HG03575 (cell line): Measurements from ENCODE around the gene GPR82.
A peak's percentile ranks its signal among the peaks of the same experiment; 100 is the strongest.
"Not testable (repeated sequence)": the region's sequence is repeated elsewhere in the genome, so short reads cannot be mapped to it uniquely, and the experiment has no call there.

Experiments used
- ATAC-seq: cut with Tn5 transposase; IDR thresholded peaks from one replicate; pipeline ENCODE4 v1.9.1; 2021; ENCODE audit not compliant: unreplicated experiment, insufficient number of reproducible peaks, low FRiP score; ENCODE audit errors: extremely low read depth

GPR82 gene

GRCh38 chrX:41716767-41717473 is 7.1 kb upstream of the GPR82 start:
- no peak for ATAC-seq

DNA sequence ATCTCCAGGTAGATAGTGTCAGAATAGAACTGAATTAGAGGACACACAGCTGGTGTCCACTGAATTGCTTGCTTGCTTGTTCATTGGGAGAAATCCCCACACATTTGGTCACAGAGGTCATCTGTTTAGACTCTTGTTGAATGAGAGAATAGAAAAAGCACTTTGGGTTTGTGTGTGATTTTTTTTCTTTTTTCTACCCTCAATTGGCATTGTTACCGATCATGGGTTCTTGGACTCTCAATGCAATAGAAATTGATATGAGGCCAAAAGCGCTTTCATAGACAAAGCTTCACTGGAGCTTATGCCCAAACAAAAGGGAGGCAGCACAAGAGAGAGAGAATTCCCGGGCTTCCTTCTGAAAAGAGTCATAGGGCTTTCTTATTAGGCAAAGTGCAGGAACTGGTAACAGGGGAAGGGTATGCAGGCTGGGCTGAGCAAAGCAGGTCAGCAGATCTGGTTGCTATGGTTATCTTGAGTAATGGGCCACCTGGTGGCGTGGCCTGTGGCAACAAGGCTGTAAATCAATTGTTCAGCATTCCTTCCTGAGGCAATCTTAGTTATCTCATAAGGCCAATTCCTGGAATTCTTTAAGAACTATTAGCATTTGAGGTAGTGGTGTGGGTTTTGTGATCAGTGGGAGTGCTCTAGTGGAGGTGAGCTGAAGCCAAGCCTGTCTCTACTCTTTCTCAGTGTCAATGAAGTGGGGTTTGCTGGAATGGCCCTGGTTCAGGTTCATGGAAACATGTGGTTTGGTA is 5.3 kb upstream of the GPR82 start:
- no peak for ATAC-seq

DNA sequence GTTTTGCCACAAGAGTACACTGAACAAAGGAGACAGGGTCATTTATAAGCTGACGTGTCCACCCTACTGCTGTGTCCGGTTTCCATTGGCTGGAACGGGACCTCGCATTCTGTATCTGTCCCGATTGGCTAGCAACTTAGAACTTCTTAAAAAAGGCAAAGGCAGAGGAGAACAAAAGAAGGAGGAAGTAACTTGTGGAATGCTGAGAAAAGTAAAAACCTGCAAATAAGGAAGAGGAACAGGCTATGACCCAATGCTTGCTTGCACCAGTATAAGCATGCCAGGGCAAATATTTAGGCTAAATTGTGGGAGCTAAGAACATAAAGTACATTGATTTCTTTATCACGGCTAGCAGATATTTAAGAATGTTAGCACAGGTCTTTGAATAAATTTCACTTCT is 4.4 kb upstream of the GPR82 start:
- not testable (repeated sequence) for ATAC-seq

DNA sequence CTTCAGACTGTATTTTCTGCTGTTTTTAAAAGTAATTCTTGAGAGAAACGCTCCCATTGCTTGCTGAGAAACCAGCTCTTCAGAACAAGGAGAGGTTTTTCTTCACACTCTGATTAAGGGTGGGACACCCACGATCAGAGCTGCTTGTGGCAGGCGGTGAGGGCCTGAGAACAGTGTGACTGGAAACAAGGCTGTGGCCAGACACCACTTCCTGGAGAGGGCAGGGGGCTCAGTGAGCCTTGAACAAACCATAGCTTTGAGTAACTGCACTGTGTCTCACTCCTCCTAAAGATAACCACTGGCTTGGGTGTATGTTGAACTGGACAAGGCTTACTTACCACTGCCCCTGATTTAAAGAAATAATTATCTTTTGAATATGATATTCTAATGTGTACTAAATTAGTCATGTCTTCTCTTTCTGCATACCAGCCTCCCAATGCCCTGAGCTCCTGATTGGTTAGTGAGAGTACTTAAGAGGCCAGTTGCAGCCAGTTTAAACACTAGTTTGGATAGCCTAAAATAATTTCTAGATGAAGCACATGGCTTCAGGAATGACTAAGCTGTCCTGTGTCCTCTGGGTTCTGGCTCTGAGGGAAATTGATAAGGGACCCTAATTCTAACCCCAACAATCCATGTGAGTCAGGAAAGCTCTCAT is 3.7 kb upstream of the GPR82 start:
- peak; percentile 66 for ATAC-seq

DNA sequence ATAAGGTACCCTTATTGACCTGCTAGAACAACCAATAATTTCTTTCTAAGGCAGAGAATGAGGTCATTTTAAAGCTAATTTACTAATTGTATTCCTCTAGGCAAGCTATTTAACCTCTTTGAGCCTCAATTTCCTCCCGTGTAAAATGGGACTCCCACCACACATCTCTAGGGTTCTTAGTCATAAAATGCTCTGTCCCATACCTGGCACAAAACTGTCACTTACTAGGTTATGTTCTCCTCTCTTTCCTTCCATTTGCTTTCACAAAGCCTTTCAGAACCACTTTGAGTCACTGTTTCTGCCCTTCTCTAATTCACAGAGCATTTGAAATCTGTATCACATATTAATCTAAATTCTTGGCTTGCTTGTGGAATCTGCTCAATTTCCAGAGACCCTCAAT is 2.4 kb upstream of the GPR82 start:
- ATAC-seq = no peak

- no peak for ATAC-seq
Measured at GRCh38 chrX:41722214-41722613, 1.8 kb upstream of the GPR82 start.

- no peak for ATAC-seq
Measured at GRCh38 chrX:41722816-41723618, 964 bp upstream of the GPR82 start.

DNA sequence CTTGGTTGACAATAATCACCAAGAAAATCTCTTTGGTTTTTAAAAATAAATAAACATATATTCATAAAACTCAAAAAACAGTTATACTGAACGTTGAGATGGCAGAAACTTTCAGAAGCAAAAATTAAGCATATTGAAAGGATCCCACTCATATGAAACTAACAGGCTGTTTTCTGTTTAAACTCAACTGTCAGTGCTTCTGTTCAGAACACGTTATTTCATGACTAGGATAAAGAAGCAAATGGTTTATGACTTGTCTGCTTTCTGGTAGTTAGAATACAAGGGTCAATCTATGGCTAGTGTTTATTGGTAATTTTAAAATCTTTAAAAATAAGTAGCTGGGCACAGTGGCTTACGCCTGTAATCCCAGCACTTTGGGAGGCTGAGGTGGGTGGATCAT is 4.1 kb downstream of the GPR82 start:
- ATAC-seq = no peak

- ATAC-seq = no peak
Measured at GRCh38 chrX:41730081-41730480, 6.1 kb downstream of the GPR82 start.

DNA sequence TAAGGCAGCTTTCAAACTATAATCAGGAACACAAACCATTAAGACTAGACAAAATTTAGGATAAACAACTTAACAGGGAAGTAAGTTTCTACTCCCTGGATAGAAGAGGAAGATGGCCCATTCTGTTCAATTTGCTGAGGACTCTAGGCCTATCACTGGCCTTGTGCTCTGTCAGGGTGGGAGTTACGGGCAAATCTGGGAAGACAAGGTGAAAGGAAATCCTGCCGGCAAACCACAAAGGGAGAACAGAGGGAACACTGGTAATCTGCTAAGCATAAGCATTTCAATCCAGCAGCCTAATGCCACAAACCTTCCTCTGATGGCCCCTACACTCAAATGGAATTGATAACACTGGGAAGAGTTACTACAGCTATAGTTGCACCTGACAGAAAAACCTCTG is 8.3 kb downstream of the GPR82 start:
- ATAC-seq = no peak

DNA sequence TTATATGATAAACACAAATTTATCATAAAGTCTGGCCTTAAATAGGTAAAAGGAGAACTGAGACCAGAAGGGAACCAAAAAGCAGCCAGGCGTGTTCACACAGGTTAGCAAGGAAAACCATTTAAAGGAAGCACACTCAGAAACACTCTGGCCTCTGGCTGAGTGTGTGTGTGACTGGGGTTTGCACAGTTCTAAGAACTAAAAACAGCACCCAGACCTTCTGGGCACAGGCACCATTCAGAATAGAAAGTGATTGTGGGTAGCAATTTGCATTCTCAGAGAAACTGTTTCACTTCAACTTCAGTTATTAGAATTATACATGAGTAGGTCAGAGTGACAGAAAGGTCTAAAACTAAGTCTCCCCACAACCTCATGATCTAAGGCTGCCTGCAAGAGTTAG is 10.0 kb downstream of the GPR82 start:
- peak; percentile 92 for ATAC-seq

DNA sequence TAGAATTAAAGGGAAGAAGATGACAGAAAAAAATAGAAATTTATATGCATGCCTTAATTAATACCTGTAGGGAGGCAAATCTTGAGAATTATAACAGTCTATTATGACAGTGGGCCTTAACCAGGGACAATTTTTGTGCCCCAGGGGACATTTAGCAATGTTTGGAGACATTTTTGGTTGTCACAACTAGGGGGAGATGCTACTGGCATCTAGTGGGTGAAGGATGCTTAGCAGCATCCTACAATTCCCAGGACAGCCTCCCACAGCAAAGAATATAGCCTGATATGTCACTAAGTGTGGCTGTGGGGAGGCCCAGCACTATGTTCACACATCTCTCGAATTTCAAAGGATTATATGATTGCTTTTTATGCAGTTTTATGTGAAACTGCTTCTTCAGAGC is 10.5 kb downstream of the GPR82 start:
- no peak for ATAC-seq

GRCh38 chrX:41737065-41737464 is 13.1 kb downstream of the GPR82 start:
- no peak for ATAC-seq

GRCh38 chrX:41739871-41740270 is 15.9 kb downstream of the GPR82 start:
- no peak for ATAC-seq

DNA sequence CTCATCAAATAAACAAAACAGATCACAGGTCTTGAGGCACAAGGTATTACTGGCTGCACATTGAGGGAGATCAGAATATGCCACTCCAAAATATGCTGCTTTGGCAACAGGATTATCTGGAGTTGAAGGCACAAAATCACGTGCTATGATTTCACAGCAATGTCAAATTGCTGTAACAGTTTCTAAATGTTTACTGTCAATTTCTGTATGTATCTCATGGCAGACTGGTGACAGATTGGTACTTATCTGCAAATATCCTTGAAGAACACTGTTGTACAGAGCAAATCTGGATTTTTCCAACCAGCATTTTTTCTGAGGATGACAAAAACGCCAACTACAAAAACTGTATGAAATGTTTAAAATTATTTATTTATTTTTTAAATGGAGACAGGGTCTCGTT is 26.7 kb downstream of the GPR82 start:
- ATAC-seq = no peak

DNA sequence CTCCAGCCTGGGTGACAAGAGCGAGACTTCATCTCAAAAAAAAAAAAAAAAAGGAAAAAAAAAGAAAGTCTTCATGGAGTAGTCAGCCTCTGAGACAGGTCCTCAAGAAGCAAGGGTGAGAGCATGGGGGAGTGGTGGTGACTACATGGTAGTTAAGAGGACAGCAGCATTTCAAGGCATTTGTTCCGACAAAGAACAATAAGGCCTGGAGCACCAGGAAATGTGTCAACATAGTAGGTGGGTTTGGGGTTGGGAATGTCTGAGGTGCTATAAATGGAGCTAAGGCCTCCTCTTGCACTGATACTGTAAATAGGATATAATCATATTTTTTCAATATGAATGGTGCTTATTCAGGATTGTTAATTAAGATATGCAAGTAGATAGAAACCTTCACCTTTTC is 34.4 kb downstream of the GPR82 start:
- ATAC-seq = no peak

- no peak for ATAC-seq
Measured at GRCh38 chrX:41759817-41760216, 35.8 kb downstream of the GPR82 start.

DNA sequence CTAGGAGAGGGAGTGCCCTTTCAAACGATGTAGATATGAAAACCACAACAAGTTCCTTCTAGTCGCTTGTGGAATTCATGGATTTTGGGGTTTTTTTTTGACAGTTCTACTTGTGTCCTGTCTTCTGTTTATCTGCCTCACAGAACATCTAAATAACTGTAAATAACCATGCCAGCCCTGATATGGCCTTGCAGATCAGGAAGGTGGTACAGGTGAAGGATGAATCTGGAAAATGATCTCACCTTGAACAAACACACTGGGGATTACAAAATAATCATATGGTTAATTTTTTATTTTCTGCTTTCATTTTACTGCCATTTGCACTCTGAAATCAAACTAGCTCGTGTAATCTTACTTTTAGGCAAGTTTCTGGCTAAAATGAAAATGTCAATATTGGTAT is 37.2 kb downstream of the GPR82 start:
- no peak for ATAC-seq

DNA sequence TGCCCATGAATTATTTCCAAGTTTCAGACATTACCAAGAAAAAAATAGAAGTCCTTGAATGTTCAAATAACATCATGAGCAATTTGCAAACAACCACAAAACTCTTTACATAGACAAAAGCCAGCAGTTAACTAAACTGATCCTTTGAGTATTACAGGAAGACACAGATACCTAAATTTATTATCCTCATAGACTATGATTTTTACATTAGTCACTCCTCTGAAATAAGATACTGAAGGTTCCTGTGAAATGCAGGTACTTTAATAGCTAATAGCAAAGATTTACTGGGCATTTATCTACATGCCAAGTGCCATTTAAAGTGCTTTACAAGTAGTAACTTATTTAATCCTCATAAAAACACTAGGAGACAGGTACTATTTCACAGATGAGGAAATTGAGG is 37.7 kb downstream of the GPR82 start:
- no peak for ATAC-seq
